ENCODE data around the gene PNPT1.

The PNPT1 gene

DNA sequence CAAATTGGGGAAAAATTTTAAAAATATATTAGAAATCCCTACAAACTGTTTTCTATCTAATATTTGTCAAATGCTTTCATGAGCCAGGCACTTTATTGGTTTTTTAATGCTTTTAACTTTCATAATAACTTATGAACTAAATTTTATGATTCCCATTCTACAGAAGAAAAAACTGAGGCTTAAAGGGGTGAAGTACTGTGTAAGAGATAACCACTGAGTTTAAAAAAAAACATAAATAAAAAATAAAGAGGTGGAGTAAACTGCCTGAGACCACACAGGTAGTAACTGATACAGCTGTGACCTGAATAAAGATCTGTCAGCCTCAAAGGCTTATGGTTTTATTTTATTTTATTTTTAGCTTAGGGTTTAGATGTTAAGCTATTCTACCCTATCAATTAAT, 24.7 kb downstream of the PNPT1 start:
- DNase-seq (ENCODE audit: low read depth) = no peak

DNA sequence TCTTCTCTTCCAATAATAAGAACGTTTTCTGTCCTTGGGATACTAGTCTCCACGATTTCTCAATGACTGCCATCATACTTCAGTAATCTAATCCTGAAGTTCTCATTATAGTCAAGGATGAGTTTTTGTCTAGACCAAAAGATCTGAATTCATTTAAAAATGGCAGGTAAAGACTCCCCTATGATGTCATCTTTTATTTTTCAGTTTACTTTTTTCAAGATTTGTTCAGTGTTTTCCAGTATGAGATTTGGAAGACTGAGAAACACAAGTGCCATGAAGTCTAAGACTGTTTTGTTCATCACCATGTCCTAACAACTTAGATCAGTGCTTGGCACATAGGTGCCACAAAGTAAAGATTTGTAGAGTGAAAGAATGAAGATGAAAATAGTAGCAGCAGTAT, 40.4 kb downstream of the PNPT1 start:
- DNase-seq (ENCODE audit: low read depth) = no peak

DNA sequence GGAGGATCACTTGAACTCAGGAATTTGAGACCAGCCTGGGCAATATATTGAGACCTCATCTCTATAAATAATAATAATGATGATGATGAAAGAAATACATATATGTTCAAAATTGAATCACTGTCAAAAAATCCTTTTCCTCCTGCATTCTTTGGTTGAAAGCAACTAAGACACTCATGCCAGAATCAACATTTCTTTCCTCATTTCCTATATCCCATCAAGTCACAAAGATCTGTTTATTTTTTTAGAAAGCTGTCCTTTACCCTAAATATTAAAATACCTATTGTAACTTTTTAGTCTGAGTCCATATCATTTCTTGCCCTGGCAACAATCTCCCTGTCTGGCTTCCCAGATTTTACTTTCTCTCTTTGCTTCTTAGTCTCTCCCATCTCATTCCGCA, 44.4 kb downstream of the PNPT1 start:
- DNase-seq (ENCODE audit: low read depth) = no peak

DNA sequence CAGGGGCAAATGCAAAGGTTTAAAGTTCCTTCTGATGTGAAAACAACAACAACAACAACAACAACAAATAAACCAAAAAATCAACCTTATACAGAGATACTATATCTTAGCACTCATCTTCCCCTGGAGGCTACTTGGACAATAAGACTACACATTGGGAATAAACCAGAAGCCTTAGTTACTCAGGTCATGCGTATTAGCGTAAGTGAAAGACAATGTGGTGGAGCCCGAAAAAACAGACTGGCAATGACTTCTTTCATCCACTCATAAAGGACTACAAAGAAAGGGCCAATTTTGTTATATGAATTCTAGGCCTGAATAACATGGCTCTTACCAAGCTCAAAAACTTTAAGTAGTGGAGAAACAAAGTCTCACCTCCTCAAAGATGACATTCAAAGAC, 56.8 kb downstream of the PNPT1 start:
- DNase-seq (ENCODE audit: low read depth) = no peak

DNA sequence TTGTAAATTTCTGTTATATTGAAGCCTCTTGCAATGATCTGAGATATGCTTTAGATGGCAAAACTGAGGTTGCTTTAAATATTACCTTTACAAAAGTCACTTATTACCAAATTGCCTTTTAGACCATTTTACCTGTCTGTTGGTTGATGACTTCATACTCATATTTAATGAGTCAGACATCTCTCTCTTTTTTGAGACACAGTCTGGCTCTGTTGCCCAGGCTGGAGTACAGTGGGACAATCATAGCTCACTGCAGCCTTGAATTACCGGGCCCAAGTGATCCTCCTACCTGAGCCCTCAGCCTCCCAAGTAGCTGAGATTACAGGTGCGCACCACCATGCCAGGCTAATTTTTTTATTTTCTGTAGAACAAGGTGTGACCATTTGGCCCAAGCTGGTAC, 64.7 kb downstream of the PNPT1 start:
- no peak for DNase-seq (ENCODE audit: low read depth)

DNA sequence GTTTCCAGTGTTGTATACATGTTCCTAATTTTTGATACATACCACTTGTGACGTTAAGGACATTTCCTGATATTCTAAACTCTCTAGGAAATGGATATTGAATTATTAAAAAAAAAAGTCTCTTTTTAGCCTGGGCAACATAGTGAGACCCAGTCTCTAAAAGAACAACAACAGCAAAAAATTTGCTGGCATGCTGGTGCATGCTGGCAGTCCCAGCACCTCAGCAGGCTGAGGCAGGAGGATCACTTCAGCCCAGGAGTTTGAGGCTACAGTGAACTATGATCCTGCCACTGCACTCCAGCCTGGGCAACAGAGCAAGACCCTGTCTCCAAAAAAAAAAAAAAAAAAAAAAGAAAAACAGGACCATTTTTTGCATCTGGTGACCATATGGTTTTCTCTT, 65.7 kb downstream of the PNPT1 start:
- DNase-seq (ENCODE audit: low read depth) = no peak

DNA sequence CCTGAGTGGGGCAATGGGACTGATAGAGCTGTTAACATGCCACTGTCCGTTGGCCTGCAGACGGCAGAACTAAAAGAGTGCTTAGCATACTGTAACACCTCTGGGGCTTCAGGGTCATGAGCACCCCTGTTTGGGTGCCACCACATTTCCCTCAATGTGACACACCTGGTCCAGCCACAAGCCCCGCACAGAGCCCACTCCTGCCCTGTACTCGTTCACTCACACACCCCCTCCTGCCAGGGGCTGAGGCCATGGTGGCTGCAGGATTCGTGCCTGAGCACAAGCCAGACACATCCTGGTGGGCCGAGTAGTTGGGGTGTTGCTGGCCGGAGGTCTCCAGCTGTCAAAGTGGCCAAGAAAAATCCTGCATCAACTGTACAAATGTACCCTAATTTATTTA, 71.8 kb downstream of the PNPT1 start:
- no peak for DNase-seq (ENCODE audit: low read depth)

DNA sequence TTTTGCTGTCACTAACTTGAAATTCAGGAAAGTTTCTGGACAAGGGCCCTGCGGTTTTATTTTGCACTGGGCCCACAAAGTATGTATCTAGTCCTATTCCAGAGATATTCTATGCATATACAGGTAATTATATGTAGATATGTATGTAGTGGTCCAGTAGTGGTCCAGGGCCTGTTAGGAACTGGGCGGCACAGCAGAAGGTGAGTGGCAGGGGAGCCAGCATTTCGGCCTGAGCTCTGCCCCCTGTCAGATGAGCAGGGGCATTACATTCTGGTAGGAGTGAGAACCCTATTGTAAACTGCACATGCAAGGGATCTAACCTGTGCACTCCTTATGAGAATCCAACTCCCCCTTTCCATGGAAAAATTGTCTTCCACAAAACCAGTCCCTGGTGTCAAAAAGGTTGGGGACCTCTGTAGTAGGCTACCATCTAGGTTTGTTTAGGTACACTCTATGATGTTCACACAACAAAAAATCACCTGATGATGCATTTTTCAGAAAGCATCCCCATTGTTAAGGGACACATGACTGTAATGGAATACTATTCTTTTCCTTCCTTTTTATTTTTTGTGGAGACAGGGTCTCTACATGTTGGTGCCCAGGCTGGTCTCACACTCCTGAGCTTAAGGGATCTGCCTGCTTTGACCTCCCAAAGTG, 73.4 kb downstream of the PNPT1 start:
- DNase-seq (ENCODE audit: low read depth) = no peak

DNA sequence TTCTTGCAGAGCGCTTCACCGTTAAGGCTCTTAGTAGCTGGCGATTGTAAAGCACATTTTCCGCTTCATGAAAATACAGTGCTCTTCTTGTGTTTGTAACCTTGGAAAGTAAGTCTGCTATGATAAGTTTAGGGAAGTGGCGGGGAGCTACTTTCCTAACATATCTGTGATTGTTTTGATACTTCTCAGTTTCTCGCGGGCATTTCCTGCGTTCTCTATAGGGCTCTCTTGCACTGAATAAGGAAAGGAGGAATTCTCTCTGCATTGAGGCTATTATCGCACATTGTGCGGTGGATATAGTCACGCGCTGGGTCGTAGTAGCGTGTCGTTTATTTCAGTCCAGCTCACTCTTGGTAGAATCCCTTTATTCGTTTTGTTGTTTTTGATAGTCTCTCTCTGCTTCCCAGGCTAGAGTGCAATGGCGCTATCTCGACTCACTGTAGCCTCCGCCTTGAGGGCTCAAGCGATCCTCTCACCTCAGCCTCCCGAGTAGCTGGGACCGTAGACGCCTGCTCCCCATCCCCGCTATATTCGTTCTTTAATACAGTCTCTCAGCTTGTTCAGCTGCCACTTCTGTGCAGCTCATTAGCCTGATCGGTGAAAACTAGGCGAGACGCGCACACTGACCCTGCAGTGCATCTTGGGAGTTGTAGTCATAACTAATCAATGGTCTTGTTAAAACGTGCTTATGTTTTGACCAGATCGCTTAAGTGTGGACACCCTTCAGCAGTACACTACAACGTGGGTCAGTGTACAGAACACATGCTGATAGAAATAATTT, 75.2 kb downstream of the PNPT1 start:
- no peak for DNase-seq (ENCODE audit: low read depth)

DNA sequence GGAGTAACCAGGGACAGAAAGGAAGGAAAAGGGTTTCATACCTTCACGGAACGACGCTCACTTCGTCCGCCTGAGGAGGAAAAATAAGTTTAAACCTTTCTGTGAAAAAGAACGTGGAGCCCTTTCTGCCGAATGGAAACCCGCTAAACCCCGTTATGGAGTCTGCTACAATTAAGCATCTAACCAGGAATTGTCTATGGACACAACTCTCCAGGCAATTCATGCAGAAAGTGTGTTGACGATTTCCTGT, 75.7 kb downstream of the PNPT1 start:
- no peak for DNase-seq (ENCODE audit: low read depth)

DNA sequence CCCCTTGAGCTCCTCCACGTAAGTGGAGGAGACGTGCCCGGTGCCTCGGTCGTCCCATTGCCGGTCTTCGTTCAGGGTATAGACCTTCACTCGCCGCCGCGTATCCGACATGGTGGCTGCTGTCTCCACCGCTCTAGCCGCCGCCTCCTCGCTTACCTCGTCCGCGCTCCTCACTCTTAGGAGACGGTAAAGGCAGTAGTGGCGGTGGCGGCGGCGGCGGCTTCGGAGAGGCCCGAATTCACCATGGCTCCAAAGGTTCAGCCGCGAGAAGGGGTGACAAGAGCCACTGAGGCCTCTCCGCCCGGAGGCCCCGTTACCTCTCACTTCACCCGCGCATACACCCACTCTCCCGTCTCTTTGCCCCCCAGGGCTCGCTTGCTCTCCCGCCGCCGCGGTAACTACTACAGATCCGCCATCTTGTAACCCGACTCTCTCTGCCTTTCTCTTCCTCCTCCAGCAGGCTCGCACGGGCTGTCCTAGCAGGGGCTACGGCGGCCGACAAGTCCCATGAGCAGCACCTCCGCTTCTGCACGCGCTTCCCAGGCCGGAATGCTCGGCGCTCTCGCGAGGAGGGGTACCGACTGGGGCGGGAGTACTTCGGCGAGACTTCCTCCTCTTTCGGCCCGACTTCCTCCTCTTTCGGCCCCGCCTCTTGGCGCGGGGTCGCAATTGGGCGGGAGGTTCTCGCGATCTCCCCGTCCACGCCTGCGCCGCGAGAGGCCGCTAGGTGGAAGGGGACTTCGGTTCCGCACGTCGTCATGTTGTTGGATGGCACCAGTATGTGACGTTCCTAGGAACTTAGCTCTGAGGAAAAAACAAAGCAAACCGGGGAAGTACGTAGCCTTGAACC, 76.2 kb downstream of the PNPT1 start, which contains the start of gene PPP4R3B:
PPP4R3B (minus strand) TSS at position 448 of the 850 bp plus-strand sequence; CDS start at position 111, 337 bp downstream.
- DNase-seq (ENCODE audit: low read depth) = peak; percentile 95

DNA sequence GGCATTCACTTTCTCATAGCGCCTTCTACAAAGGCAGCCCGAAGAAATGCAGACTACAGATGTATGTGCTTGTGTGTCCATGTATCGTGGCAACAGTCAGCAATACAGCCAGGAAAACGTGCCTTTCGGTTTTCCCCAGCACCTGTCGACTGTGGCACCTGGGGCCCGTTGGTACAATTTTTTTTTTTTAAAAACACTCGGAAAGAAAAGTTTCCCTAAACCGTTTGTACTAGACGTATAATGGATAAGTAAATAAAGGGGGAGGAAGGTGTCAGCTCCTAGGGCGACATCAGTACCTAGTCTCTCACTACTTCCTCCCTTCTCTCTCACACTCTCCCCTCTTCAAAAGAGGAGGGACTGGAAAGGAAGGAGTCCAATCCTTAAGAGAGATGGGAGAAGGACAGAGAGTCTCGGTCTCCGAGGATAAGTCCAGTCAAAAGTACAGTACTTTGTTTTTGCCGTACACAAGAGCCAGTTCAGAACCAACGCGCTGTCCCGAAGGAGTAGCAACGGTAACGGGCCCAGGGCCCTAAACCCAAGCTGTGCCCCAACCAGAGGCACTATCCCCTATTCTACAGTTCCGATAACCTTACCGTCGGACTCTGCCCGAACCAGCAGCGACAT, 77.0 kb downstream of the PNPT1 start:
- no peak for DNase-seq (ENCODE audit: low read depth)

DNA sequence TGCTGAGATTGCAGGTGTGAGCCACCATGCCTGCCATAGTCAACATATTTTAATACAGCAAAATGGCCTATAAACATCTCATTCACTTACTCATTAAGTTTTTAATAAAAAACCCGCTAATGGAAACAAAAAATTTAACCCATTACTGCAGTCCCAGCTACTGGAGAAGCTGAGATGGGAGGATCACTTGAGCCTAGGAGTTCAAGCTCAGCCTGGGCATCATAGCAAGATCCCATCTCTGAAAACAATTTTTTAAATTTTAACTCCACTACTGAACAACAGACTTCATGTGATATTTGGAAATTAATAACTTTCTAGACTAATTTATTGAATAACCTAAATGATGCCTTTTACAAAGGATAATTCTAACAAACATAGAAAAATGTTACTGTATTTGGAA, 81.6 kb downstream of the PNPT1 start:
- DNase-seq (ENCODE audit: low read depth) = no peak

DNA sequence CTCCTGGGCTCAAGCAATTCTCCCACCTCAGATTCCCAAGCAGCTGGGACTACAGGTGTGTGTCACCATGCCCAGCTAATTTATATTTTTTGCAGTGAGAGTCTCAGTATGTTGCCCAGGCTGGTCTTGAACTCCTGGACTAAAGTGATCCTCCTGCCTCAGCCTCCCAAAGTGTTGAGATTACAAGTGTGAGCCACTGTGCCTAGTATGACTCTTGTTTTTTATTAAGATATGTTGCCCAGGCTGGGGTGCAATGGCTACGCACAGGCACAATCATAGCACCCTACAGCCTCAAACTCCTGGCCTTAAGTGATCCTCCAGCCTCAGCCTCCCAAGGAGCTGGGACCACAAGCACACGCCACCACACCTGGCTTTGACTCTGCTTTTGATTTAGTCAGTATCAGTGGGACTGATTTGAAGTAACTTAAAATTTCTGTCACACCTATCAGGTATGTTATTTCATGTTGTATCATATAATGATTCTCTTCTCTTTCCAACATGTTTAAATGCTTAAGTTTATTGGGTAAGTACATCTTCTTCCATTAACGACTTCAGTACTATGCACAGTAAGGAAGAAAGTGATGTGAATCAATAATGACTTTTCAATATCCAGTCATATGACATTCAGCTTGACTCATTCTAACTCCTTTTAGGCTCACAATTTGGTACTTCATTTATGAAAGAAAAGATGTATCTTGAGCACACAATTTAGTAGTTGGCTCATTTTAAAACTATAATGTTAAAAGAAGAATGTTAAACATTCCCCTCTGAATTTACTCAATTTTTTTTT, 82.5 kb downstream of the PNPT1 start:
- no peak for DNase-seq (ENCODE audit: low read depth)

DNA sequence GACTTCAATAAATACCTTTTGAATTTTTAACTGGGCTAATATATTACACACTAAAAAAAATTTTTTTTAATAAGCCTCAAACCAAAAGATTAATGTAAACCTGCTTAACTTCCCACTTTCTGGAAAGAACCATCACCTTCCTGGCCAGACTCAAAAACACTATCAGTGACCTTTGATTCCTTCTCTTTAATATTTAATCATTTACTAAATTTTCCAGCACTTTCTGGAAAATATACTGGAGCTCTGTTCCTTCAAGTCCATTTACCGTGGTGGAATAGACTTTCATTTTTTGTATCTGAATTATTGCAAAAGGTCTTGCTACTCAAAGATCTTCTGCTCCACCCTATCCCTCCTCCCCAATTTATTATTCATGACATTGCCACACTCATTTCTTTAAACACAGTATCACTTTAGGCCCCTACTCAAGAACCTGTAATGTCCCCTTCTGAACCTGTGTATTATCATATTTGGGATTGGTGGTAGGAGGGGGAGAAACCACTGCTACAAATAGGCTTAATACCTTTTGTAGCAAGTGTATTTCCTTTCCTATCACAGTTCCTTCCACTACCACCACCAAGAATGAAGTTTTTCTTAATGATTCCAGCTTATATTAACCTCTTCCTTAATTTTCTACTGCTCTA, 83.6 kb downstream of the PNPT1 start:
- DNase-seq (ENCODE audit: low read depth) = no peak

DNA sequence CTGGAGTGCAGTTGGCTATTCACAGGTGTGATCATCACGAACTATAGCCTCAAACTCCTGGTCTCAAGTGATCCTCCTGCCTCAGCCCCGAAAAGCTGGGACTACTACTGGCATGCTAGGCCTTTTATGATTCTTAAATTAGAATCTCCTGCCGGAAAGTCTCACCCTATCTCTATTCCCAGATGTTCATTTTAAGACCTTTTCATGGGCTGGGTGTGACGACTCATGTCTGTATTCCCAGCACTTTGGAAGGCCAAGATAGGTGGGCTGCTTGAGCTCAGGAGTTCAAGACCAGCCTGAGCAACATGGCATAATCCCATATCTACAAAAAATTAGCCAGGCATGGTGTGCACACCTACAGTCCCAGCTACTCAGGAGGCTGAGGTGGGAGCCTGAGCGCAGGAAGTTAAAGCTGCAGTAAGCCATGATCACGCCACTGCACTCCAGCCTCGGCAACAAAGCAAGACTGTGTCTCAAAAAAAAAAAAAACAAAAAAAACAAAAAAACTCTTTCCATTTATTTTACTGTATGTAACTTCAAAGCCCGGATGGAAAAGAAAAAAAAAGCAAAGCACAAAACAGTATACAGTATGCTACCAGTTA, 84.3 kb downstream of the PNPT1 start:
- DNase-seq (ENCODE audit: low read depth) = no peak

DNA sequence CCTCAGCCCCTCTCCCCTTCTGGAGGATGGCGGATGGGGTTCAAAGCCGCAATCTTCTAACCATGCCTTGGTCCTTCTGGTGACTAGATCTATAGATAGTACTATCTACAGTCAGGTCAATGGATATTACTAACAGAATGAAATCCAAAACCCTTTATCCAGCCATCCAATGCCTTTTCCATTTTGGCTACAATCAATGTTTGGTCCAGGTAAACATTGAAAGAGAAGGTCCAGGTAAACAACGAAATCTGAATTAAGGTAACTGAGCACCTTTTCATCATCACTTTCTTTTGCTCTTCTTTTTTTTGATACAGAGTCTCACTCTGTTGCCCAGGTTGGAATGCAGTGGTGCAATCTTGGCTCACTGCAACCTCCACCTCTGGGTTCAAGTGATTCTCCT, 85.9 kb downstream of the PNPT1 start:
- DNase-seq (ENCODE audit: low read depth) = no peak

DNA sequence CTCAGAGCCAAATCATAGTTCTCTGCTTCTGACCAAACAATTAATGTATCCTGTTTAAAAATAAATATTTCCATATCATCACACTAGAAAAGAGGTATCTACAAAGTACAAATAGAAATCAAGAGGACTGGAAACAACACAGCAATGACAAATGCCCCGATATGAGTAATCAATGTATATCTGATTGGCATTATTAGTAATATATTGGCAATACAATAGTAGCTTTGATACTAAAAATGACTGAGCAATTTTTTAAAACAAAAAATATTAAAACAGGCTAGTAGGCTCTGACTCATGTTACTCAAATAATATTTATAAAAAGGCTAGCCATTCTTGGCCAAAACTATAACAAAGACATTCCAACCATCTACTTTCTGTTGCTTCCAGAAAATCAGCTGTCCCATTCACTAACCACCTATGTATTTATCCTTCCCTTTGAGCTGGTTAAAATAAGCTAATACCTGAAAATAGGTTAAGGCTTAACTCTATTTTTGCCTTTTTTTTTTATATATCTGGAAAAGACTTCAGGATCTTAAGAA, 89.5 kb downstream of the PNPT1 start:
- no peak for DNase-seq (ENCODE audit: low read depth)

DNA sequence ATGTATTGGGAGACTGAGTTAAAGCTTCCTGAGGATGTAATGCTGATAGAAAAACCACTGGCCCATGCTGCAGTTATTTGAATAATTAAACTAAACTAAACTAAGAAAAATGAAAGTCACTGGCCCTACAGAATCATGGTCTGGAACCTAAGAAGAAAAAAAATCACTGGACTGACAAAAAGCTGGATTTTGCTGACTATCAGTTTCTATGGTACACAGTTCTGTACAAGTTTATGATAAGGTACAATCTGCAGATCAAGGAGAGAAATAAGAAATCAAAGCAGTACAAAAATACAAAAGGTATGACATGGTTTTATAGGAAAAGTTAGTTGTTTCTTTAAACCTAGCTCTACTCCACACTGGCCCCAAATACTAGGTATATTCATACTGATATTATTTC, 91.8 kb downstream of the PNPT1 start:
- DNase-seq (ENCODE audit: low read depth) = no peak

DNA sequence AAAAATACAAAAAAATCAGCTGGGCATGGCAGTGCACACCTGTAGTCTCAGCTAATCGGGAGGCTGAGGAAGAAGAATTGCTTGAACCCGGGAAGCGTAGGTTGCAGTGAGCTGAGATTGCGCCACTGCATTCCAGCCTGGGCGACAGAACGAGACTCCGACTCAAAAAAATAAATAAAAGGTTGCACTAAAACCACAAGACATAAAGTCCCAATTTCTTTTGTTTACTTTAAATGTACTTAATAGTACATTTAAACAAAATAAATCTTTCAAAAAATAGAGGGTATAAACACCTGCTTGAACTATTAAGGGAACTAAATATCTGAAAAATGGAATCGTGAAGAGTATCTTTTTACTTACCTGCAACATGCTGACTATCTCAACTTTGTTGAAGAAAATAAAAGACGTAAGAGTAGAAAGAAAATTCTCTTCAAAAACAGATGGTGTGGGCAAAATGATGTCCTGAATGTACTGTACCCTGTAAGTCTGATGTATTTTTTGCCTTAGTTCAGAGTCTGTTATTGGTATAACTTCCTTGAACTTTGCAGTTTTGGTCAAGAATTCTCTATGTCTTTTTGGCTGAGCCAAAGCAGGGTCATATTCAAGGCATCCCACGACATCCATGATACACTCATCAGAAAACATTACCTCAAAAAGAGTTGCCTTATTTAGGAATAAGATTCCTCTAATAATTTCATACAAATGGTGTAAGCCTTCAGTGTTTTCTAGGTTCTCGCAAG, 95.4 kb downstream of the PNPT1 start:
- DNase-seq (ENCODE audit: low read depth) = no peak
